Measurements from ENCODE around the gene CBLN3.

- no peak for TF ChIP-seq CTCF (IDR thresholded peaks at IDR 0.05; ENCODE audit: borderline replicate concordance, extremely low read depth, low read length, poor library complexity, severe bottlenecking)
- TF ChIP-seq EZH2 (IDR thresholded peaks at IDR 0.05; ENCODE audit: borderline replicate concordance, low read depth, low read length, severe bottlenecking): no peak
Measured at GRCh38 chr14:24426150-24426911, 3.1 kb downstream of the CBLN3 start.

Measured in DND-41 (cell line).